ENCODE data around the gene FILIP1L. TPM values are rescaled to one million over a fixed set of nuclear protein-coding genes. Genes with fewer than 3 reads are reported as not detected.

Gene FILIP1L
- total and polyA plus RNA-seq, 2 of the 8 experiments (the other 6 are each of a cell fraction or from before 2014, with no cell fraction given) = 0.06 to 0.09 TPM

DNA sequence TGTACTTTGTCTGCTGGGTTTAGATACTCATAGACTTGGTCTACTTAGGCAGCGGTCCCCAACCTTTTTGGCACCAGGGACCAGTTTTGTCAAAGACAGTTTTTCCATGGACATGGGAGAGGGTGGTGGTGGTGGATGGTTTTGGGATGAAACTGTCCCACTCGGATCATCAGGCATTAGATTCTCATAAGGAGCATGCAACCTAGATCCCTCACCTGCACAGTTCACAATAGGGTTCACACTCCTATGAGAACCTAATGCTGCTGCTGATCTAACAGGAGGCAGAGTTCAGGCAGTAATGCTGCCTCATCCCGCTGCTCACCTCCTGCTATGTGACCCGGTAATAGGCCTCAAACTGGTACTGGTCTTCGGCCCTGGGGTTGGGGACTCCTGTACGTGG lies 251.3 kb downstream of the FILIP1L start:
- DNase-seq (ENCODE audit: low read depth in 1 of 2, low spot score in 2 of 2) (no peak), FAIRE-seq (no peak)
- Histone ChIP-seq H3K18ac (ENCODE audit: extremely low read depth, low read length) (no peak overlapping the region), H4K91ac (replicated peaks; ENCODE audit: insufficient read length, low read length) (no peak overlapping the region), H3K27ac (ENCODE audit: low read depth, low read length) (no peak overlapping the region), H3K9ac (replicated peaks in 1 of 4; ENCODE audit: extremely low read depth in 1 of 4, low read depth in 3 of 4, low read length in 3 of 4) (no peak overlapping the region), H3K27me3 (replicated peaks in 1 of 4; ENCODE audit: control insufficient read depth in 3 of 4, extremely low read depth in 1 of 4, insufficient read depth in 3 of 4, low read length in 3 of 4) (peaks cover 0 to 5% (median 2%) of the 10 kb centered on the region in 4 experiments; a peak in 3 of 7 replicates), H2AFZ (ENCODE audit: low read length) (no peak overlapping the region), H3K4me3 (ENCODE audit: extremely low read depth in 1 of 4, insufficient read depth in 2 of 4, low read depth in 3 of 4, low read length in 4 of 4) (no peak overlapping the region), H4K20me1 (replicated peaks in 1 of 2; ENCODE audit: control insufficient read depth in 1 of 2, insufficient read depth in 2 of 2, low read length in 2 of 2) (peaks cover 1 to 3% of the 10 kb centered on the region in 2 experiments), H3K14ac (ENCODE audit: insufficient read length) (no peak overlapping the region), H3K23me2 (ENCODE audit: low read depth, low read length) (no peaks in the 10 kb centered on the region), H2BK120ac (replicated peaks; ENCODE audit: low read depth, low read length) (no peak overlapping the region), H3K36me3 (ENCODE audit: control insufficient read depth in 2 of 4, insufficient read depth in 4 of 4, low read length in 3 of 4) (no peaks in the 10 kb centered on the region; a peak in 1 of 8 replicates), H2BK20ac (ENCODE audit: low read length) (no peak overlapping the region), H4K8ac (ENCODE audit: extremely low read depth, insufficient read depth, low read length) (no peak overlapping the region), H3K79me1 (ENCODE audit: low read depth, low read length) (no peaks in the 10 kb centered on the region; the same call in 1 of the 2 replicates), H3K79me2 (ENCODE audit: control insufficient read depth in 1 of 2, insufficient read depth in 2 of 2, low read length in 2 of 2) (no peaks in the 10 kb centered on the region), H2BK12ac (ENCODE audit: low read depth, low read length) (no peak overlapping the region), H2AK5ac (ENCODE audit: low read depth, low read length) (no peak overlapping the region), H3K4me2 (ENCODE audit: insufficient read depth in 1 of 2, low read depth in 2 of 2, low read length in 2 of 2) (no peak overlapping the region), H2BK5ac (ENCODE audit: low read depth, low read length) (no peak overlapping the region), H3K9me3 (ENCODE audit: insufficient read depth in 2 of 2, low read depth in 1 of 2, low read length in 1 of 2) (no peaks in the 10 kb centered on the region), H3K23ac (ENCODE audit: insufficient read length) (no peak overlapping the region), H3K4ac (replicated peaks; ENCODE audit: insufficient read length, low read depth, low read length) (no peak overlapping the region), H2BK15ac (ENCODE audit: low read length) (no peak overlapping the region), H4K5ac (ENCODE audit: insufficient read length, low read depth, low read length) (no peak overlapping the region), H3K56ac (replicated peaks; ENCODE audit: insufficient read length, low read depth, low read length) (no peak overlapping the region), H3K4me1 (replicated peaks in 1 of 4; ENCODE audit: control insufficient read depth in 3 of 4, insufficient read depth in 4 of 4, low read length in 3 of 4) (no peaks in the 10 kb centered on the region; a peak in 1 of 7 replicates)
- ChIA-PET POLR2A (ENCODE audit: partially characterized antibody) (no interaction called here), CTCF (ENCODE audit: partially characterized antibody) (no interaction called here)
- 81% methylated on average over 6 of the region's 6 CpGs; no CpG with 5 or more reads in 1 of the 2 experiments for WGBS, 2 experiments (ENCODE audit: extremely low coverage in 1 of 2, insufficient coverage in 1 of 2, insufficient read length in 1 of 2, insufficient replicate concordance in 2 of 2, low coverage in 1 of 2, low lambda C conversion rate in 2 of 2, missing lambda C conversion rate in 1 of 2)
- TF ChIP-seq KDM5A (IDR thresholded peaks at IDR 0.05; ENCODE audit: low read length) (no peak), RFX5 (IDR thresholded peaks at IDR 0.05; ENCODE audit: borderline replicate concordance, low read depth, low read length) (no peak), BCL11A (IDR thresholded peaks at IDR 0.05; ENCODE audit: low read depth in 2 of 2, low read length in 2 of 2) (no peak), CTBP2 (IDR thresholded peaks at IDR 0.05; ENCODE audit: borderline replicate concordance, insufficient read depth, insufficient read length, low read length) (no peak), FOSL1 (IDR thresholded peaks at IDR 0.05; ENCODE audit: insufficient read depth, low read depth, low read length) (no peak), CHD2 (IDR thresholded peaks at IDR 0.05; ENCODE audit: low read length) (no peak), NRF1 (IDR thresholded peaks at IDR 0.05; ENCODE audit: low read depth, low read length) (no peak), RBBP5 (IDR thresholded peaks at IDR 0.05; ENCODE audit: borderline replicate concordance, low read depth, low read length) (no peak), SIRT6 (IDR thresholded peaks at IDR 0.05; ENCODE audit: low read length) (no peak), PHF8 (conservative IDR thresholded peaks at IDR 0.05; ENCODE audit: low read depth, low read length) (no peak), KDM4A (IDR thresholded peaks at IDR 0.05; ENCODE audit: low read depth, low read length, severe bottlenecking) (no peak), HDAC2 (IDR thresholded peaks at IDR 0.05; ENCODE audit: borderline replicate concordance in 1 of 2, low read depth in 2 of 2, low read length in 2 of 2) (no peak), JUND (IDR thresholded peaks at IDR 0.05; ENCODE audit: low read length) (no peak), JUN (IDR thresholded peaks at IDR 0.05; ENCODE audit: low read depth, low read length) (no peak)

Data from H1 (cell line).